OCI-LY3 (cell line): ENCODE data around the gene MCTP2.

Source experiments
- H2AFZ ChIP-seq: fragments of 200-600, 300-600 bp; shearing (Covaris generic); 2 replicates; pipeline ENCODE4 v1.6.0; 2014; ENCODE audit warnings: antibody characterized with exemption, low read depth, low read length
- H3K27ac ChIP-seq: fragments of 200-600, 300-600 bp; sonication (generic); 2 replicates; pipeline ENCODE4 v1.5.1; 2014; ENCODE audit warnings: mild to moderate bottlenecking, low read length, moderate library complexity, mixed read lengths
- H3K27me3 ChIP-seq: fragments of 200-600, 300-600 bp; sonication (generic); 2 replicates; pipeline ENCODE4 v1.6.1; 2014; ENCODE audit warnings: low read depth, low read length, mixed read lengths
- H3K36me3 ChIP-seq: fragments of 200-600, 300-600 bp; sonication (generic); replicated peaks from 2 replicates; pipeline ENCODE3; 2014; ENCODE audit warnings: low read depth, low read length, mixed read lengths
- H3K4me1 ChIP-seq: fragments of 300-600, 200-600 bp; sonication (generic); 2 replicates; pipeline ENCODE4 v1.6.1; 2014; ENCODE audit warnings: low read length, mixed read lengths
- H3K4me2 ChIP-seq: fragments of 200-600, 300-600 bp; sonication (generic); 2 replicates; pipeline ENCODE4 v1.6.1; 2014; ENCODE audit warnings: low read length, mixed read lengths
- H3K4me3 ChIP-seq: fragments of 300-600, 200-600 bp; sonication (generic); 2 replicates; pipeline ENCODE4 v1.5.1; 2014; ENCODE audit warnings: antibody characterized with exemption, mild to moderate bottlenecking, low read length, moderate library complexity
- H3K79me2 ChIP-seq: fragments of 300-600, 200-600 bp; shearing (Covaris generic); 2 replicates; pipeline ENCODE4 v1.6.1; 2014; ENCODE audit warnings: mild to moderate bottlenecking, low read length, mixed read lengths
- H3K9ac ChIP-seq: fragments of 300-600, 200-600 bp; shearing (Covaris generic); 2 replicates; pipeline ENCODE4 v1.6.0; 2014; ENCODE audit warnings: mild to moderate bottlenecking, low read length, moderate library complexity
- H3K9me3 ChIP-seq: fragments of 200-600, 300-600 bp; shearing (Covaris generic); 2 replicates; pipeline ENCODE4 v1.6.1; 2014; ENCODE audit warnings: low read length, mixed read lengths; ENCODE audit not compliant: insufficient read depth
- H4K20me1 ChIP-seq: fragments of 200-600, 300-600 bp; sonication (generic); 2 replicates; pipeline ENCODE4 v1.6.1; 2016; ENCODE audit warnings: low read length, mixed read lengths; ENCODE audit not compliant: insufficient read depth
- EZH2phosphoT487 ChIP-seq: fragments of 200-600 bp; shearing (Covaris generic); IDR thresholded peaks from 2 replicates; pipeline ENCODE4 v1.6.1; 2018; ENCODE audit warnings: antibody characterized with exemption, mixed run types, low read depth
- TF ChIP-seq, protein P1 (sequence below): fragments of 200-600, 300-600 bp; sonication (generic); IDR thresholded peaks from 2 replicates; pipeline ENCODE4 v1.5.1; 2014; ENCODE audit warnings: antibody characterized with exemption, low read length, low read depth

The MCTP2 gene

DNA sequence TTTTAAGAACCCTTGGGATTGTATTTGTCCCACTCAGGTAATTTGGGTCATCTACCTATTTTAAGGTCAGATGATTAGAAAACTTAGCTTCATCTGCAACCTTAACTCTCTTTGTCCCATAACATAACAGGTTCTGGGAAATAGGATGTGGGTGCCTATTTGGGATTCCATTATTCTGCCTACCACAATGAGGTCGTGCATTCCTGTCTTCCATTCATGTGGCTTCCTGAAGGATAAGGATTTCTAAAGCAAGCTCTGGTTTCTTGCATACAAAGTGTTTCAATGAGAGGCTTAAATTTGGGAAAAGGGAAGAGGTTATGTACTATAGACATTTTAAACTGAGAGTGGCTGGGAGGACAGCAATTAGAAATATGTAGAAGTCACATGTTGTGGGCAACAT is 190.3 kb downstream of the MCTP2 start:
- no peak overlapping the region for H3K4me3 ChIP-seq
- no peaks in the 10 kb centered on the region for H3K27me3 ChIP-seq
- no peaks in the 10 kb centered on the region for H3K4me1 ChIP-seq
- no peak for TF ChIP-seq EZH2phosphoT487
- TF ChIP-seq, protein P1, sequence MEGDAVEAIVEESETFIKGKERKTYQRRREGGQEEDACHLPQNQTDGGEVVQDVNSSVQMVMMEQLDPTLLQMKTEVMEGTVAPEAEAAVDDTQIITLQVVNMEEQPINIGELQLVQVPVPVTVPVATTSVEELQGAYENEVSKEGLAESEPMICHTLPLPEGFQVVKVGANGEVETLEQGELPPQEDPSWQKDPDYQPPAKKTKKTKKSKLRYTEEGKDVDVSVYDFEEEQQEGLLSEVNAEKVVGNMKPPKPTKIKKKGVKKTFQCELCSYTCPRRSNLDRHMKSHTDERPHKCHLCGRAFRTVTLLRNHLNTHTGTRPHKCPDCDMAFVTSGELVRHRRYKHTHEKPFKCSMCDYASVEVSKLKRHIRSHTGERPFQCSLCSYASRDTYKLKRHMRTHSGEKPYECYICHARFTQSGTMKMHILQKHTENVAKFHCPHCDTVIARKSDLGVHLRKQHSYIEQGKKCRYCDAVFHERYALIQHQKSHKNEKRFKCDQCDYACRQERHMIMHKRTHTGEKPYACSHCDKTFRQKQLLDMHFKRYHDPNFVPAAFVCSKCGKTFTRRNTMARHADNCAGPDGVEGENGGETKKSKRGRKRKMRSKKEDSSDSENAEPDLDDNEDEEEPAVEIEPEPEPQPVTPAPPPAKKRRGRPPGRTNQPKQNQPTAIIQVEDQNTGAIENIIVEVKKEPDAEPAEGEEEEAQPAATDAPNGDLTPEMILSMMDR, result no peak
- no peaks in the 10 kb centered on the region for H3K79me2 ChIP-seq
- H3K9me3 ChIP-seq, result no peaks in the 10 kb centered on the region
- no peaks in the 10 kb centered on the region for H3K36me3 ChIP-seq
- H3K27ac ChIP-seq, result no peak overlapping the region
- no peak overlapping the region for H3K9ac ChIP-seq
- no peak overlapping the region for H3K4me2 ChIP-seq
- no peaks in the 10 kb centered on the region for H4K20me1 ChIP-seq
- H2AFZ ChIP-seq, result no peak overlapping the region

DNA sequence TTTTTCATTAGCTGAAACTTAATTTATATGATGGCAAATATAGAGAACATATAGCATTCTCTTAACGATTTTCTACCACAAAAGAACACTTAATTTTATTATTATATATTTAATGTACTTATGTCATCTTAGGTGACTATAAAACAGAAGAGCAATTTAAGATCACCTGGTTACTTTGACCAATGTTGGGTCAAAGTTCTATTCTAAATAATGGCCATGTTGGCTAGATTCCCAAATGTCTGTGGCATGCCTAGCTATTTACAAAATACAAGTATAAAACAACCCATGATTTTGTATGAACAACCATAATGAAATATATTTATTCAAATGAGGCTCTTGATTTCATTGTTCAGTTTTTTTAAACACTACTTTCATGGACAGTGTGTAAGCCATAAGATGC is 200.9 kb downstream of the MCTP2 start:
- H3K4me3 ChIP-seq, result no peak overlapping the region
- no peaks in the 10 kb centered on the region for H3K27me3 ChIP-seq
- no peaks in the 10 kb centered on the region for H3K4me1 ChIP-seq
- no peaks in the 10 kb centered on the region for H3K79me2 ChIP-seq
- no peak overlapping the region for H3K9ac ChIP-seq
- TF ChIP-seq, protein P1, result no peak
- TF ChIP-seq EZH2phosphoT487, result no peak
- no peak overlapping the region for H3K4me2 ChIP-seq
- H4K20me1 ChIP-seq, result no peaks in the 10 kb centered on the region
- no peaks in the 10 kb centered on the region for H3K36me3 ChIP-seq
- H2AFZ ChIP-seq, result no peak overlapping the region
- H3K27ac ChIP-seq, result no peak overlapping the region
- H3K9me3 ChIP-seq, result no peaks in the 10 kb centered on the region

DNA sequence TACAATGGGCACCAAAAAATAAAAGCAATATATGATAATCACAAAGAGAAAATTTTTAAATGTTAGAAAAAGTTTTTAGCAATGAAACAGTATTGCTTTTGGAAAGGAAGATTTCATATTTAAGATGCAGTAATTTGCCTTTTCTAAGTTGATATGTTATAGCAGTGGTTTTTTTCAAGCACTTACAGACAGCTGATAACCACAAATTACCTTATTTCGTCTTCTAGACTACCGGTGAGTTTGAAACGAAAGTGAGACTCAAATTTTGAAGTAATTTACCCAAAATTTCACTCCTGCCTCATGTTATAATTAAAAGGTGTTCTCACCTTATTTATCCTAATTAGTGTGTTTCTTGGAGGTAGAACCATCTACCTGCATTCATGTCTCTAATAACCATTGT is 207.8 kb downstream of the MCTP2 start:
- H3K79me2 ChIP-seq, result no peaks in the 10 kb centered on the region
- no peak overlapping the region for H2AFZ ChIP-seq
- H3K9ac ChIP-seq, result no peak overlapping the region
- TF ChIP-seq, protein P1, result no peak
- TF ChIP-seq EZH2phosphoT487, result no peak
- H3K27me3 ChIP-seq, result peaks cover 5% of the 10 kb centered on the region; the same call in 1 of the 2 replicates
- H3K4me2 ChIP-seq, result no peak overlapping the region
- H3K9me3 ChIP-seq, result no peaks in the 10 kb centered on the region
- H3K4me3 ChIP-seq, result no peak overlapping the region
- no peaks in the 10 kb centered on the region for H3K36me3 ChIP-seq
- H3K27ac ChIP-seq, result no peak overlapping the region
- H3K4me1 ChIP-seq, result no peaks in the 10 kb centered on the region
- no peaks in the 10 kb centered on the region for H4K20me1 ChIP-seq

DNA sequence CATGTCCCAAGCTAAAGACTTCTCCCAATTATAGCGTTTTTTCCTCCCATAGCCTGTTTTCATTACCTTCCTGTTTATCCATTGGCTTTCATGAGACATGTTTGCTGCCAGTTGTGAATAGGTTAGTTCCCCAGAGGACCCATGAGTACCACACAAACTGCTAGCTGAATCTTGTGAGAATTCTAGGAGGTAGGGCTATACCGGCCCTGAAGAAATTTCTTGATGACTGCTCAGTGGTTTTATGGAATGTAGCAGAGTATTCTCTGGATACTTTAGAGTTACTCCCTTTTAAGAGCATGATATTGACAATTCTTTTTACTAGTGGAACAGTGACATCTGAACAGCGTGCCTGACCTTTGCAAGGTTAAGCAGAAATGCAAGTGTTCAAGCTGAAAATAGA is 210.4 kb downstream of the MCTP2 start:
- H3K4me2 ChIP-seq, result no peak overlapping the region
- no peak overlapping the region for H2AFZ ChIP-seq
- H3K36me3 ChIP-seq, result no peaks in the 10 kb centered on the region
- no peak overlapping the region for H3K27ac ChIP-seq
- TF ChIP-seq, protein P1, result no peak
- TF ChIP-seq EZH2phosphoT487, result no peak
- peaks cover 5% of the 10 kb centered on the region; the same call in 1 of the 2 replicates for H3K27me3 ChIP-seq
- H3K9me3 ChIP-seq, result no peaks in the 10 kb centered on the region
- H3K4me1 ChIP-seq, result no peaks in the 10 kb centered on the region
- H3K79me2 ChIP-seq, result no peaks in the 10 kb centered on the region
- H3K4me3 ChIP-seq, result no peak overlapping the region
- no peak overlapping the region for H3K9ac ChIP-seq
- H4K20me1 ChIP-seq, result no peaks in the 10 kb centered on the region
